SK-N-SH (cell line): ENCODE data around the gene DDAH2. TPM values are rescaled to one million over a fixed set of nuclear protein-coding genes. Genes with fewer than 3 reads are reported as not detected.
A peak's percentile ranks its signal among the peaks of the same experiment; 100 is the strongest.

Experiments
- CTCF ChIA-PET: fragments of 300-600, 350-600 bp; formaldehyde crosslinking; extraction: SDS; loops from one replicate; lab custom pipeline; 2021; lab: Yijun Ruan, JAX
- POLR2A ChIA-PET: fragments of 350-600 bp; sonication (Branson Sonifier 250); formaldehyde crosslinking; extraction: SDS; loops from one replicate; lab custom pipeline; 2020; ENCODE audit warnings: antibody characterized with exemption, inconsistent platforms; lab: Yijun Ruan, JAX
- DNase-seq: peaks from one replicate; pipeline ENCODE4 v3.0.0; 2012
- H2AFZ ChIP-seq: fragments of 200-600 bp; sonication (generic); 2 replicates; pipeline ENCODE4 v1.8.1; 2016; ENCODE audit warnings: antibody characterized with exemption, mild to moderate bottlenecking, low read depth
- H3F3A ChIP-seq: fragments of 200-600 bp; sonication (generic); replicated peaks from 2 replicates; pipeline ENCODE3; 2016; ENCODE audit warnings: antibody characterized with exemption, mild to moderate bottlenecking; ENCODE audit not compliant: insufficient read depth
- H3K27ac ChIP-seq, 2 experiments: fragments of 200-500 bp in 1 of 2; fragments of 200-600 bp in 1 of 2; sonication (Bioruptor generic) in 1 of 2; sonication (generic), shearing (Covaris generic) in 1 of 2; 2 replicates each; pipeline versions ENCODE4 v1.5.1 to v1.6.1; 2014 to 2016; ENCODE audit warnings: low read depth in 2 of 2, inconsistent platforms in 1 of 2, low read length in 1 of 2, mild to moderate bottlenecking in 1 of 2, mixed read lengths in 1 of 2
- H3K27me3 ChIP-seq: fragments of 200-600 bp; sonication (generic), shearing (Covaris generic); 2 replicates; pipeline ENCODE4 v1.6.1; 2016; ENCODE audit warnings: mixed run types; ENCODE audit not compliant: insufficient read depth
- H3K36me3 ChIP-seq, 2 experiments: fragments of 200-500 bp in 1 of 2; fragments of 200-600 bp in 1 of 2; sonication (Bioruptor generic) in 1 of 2; sonication (generic) in 1 of 2; replicated peaks in 1 of 2; 2 replicates each; pipeline versions ENCODE3 to v1.5.1; 2014 to 2016; ENCODE audit warnings: low read length in 1 of 2, mild to moderate bottlenecking in 1 of 2; ENCODE audit not compliant: insufficient read depth in 2 of 2, control insufficient read depth in 1 of 2
- H3K4me1 ChIP-seq, 2 experiments: fragments of 200-500 bp in 1 of 2; fragments of 200-600 bp in 1 of 2; sonication (Bioruptor generic) in 1 of 2; sonication (generic), shearing (Covaris generic) in 1 of 2; 2 replicates each; pipeline versions ENCODE4 v1.5.1 to v1.6.1; 2014 to 2016; ENCODE audit warnings: low read depth in 1 of 2, low read length in 1 of 2, mixed run types in 1 of 2; ENCODE audit not compliant: insufficient read depth in 2 of 2, control insufficient read depth in 1 of 2
- H3K4me2 ChIP-seq: fragments of 200-600 bp; sonication (generic), shearing (Covaris generic); 2 replicates; pipeline ENCODE4 v1.6.1; 2017; ENCODE audit warnings: mixed run types
- H3K4me3 ChIP-seq, 2 experiments: fragments of 200-500 bp in 1 of 2; fragments of 200-600 bp in 1 of 2; sonication (Bioruptor generic) in 1 of 2; sonication (generic), shearing (Covaris generic) in 1 of 2; 2 replicates each; pipeline versions ENCODE4 v1.5.1 to v1.8.1; 2014 to 2016; ENCODE audit warnings: low read depth in 2 of 2, inconsistent platforms in 1 of 2, low read length in 1 of 2, mild to moderate bottlenecking in 1 of 2, mixed read lengths in 1 of 2, moderate library complexity in 1 of 2
- H3K79me2 ChIP-seq: fragments of 200-600 bp; sonication (generic); 2 replicates; pipeline ENCODE4 v1.8.1; 2017; ENCODE audit warnings: mild to moderate bottlenecking; ENCODE audit not compliant: insufficient read depth
- H3K9ac ChIP-seq: fragments of 200-600 bp; sonication (generic); 2 replicates; pipeline ENCODE4 v1.6.1; 2017; ENCODE audit warnings: mixed run types
- H3K9me2 ChIP-seq: fragments of 200-600 bp; sonication (generic); 2 replicates; pipeline ENCODE4 v1.6.1; 2017; ENCODE audit warnings: mixed run types
- H3K9me3 ChIP-seq: fragments of 200-600 bp; sonication (generic); 2 replicates; pipeline ENCODE4 v1.6.1; 2017; ENCODE audit warnings: mixed run types, mild to moderate bottlenecking, moderate library complexity
- H4K20me1 ChIP-seq: fragments of 200-600 bp; sonication (generic); 2 replicates; pipeline ENCODE4 v1.6.1; 2017; ENCODE audit warnings: mild to moderate bottlenecking, mixed run types; ENCODE audit not compliant: insufficient read depth
- CHD2 ChIP-seq: fragments of 150-350 bp; IDR thresholded peaks from 2 replicates; pipeline ENCODE4 v1.6.1; 2018; ENCODE audit warnings: low read length; ENCODE audit not compliant: partially characterized antibody
- CTCF ChIP-seq: fragments of 200-600 bp; sonication (generic); IDR thresholded peaks from 2 replicates; pipeline ENCODE4 v1.6.1; 2017; ENCODE audit warnings: antibody characterized with exemption, mild to moderate bottlenecking, moderate library complexity
- EP300 ChIP-seq, 2 experiments: IDR thresholded peaks; 2 replicates each; pipeline versions ENCODE4 v1.4.0 to v1.6.1; 2012; ENCODE audit warnings: borderline replicate concordance in 1 of 2, low read depth in 1 of 2, low read length in 1 of 2
- FOXJ3 ChIP-seq: sonication (generic); formaldehyde crosslinking; IDR thresholded peaks from 2 replicates; pipeline ENCODE4 v1.5.1; 2020; ENCODE audit warnings: mild to moderate bottlenecking, missing genetic modification reagents
- FOXM1 ChIP-seq: IDR thresholded peaks from 2 replicates; pipeline ENCODE4 v1.4.0; 2012; ENCODE audit warnings: low read depth, mild to moderate bottlenecking
- GABPA ChIP-seq: IDR thresholded peaks from 2 replicates; pipeline ENCODE4 v1.4.0; 2012; ENCODE audit warnings: low read depth, mild to moderate bottlenecking
- IRF3 ChIP-seq: fragments of 150-350 bp; IDR thresholded peaks from 2 replicates; pipeline ENCODE4 v1.6.1; 2016; ENCODE audit warnings: mild to moderate bottlenecking, low read depth, low read length
- JUND ChIP-seq: IDR thresholded peaks from 2 replicates; pipeline ENCODE4 v1.4.0; 2012
- MAX ChIP-seq: IDR thresholded peaks from 2 replicates; pipeline ENCODE4 v1.4.0; 2012; ENCODE audit warnings: low read depth
- MEF2A ChIP-seq: IDR thresholded peaks from 2 replicates; pipeline ENCODE4 v1.4.0; 2012; ENCODE audit warnings: low read depth, borderline replicate concordance
- MXI1 ChIP-seq: IDR thresholded peaks from 2 replicates; pipeline ENCODE4 v1.6.1; 2012; ENCODE audit warnings: mild to moderate bottlenecking, low read depth, low read length, improper control_type of control experiment
- POLR2AphosphoS5 ChIP-seq: IDR thresholded peaks from 2 replicates; pipeline ENCODE4 v1.6.1; 2012; ENCODE audit warnings: low read depth, low read length
- RAD21 ChIP-seq: IDR thresholded peaks from 2 replicates; pipeline ENCODE4 v1.6.1; 2012; ENCODE audit warnings: mild to moderate bottlenecking, low read length
- RCOR1 ChIP-seq: fragments of 150-350 bp; IDR thresholded peaks from 2 replicates; pipeline ENCODE4 v1.6.1; 2017; ENCODE audit warnings: antibody characterized with exemption, low read length
- REST ChIP-seq: IDR thresholded peaks from 2 replicates; pipeline ENCODE4 v1.6.1; 2012; ENCODE audit warnings: mild to moderate bottlenecking, low read depth, low read length, moderate library complexity
- RFX5 ChIP-seq: IDR thresholded peaks from 2 replicates; pipeline ENCODE4 v1.6.1; 2012; ENCODE audit warnings: mild to moderate bottlenecking, improper control_type of control experiment, low read length
- RXRA ChIP-seq: IDR thresholded peaks from 2 replicates; pipeline ENCODE4 v1.4.0; 2012; ENCODE audit warnings: low read depth, mild to moderate bottlenecking, borderline replicate concordance
- SMC3 ChIP-seq: IDR thresholded peaks from 2 replicates; pipeline ENCODE4 v1.6.1; 2012; ENCODE audit warnings: low read depth, low read length, improper control_type of control experiment
- TEAD4 ChIP-seq: IDR thresholded peaks from 2 replicates; pipeline ENCODE4 v1.4.0; 2012; ENCODE audit warnings: mild to moderate bottlenecking, borderline replicate concordance; ENCODE audit not compliant: insufficient read depth
- WGBS: methylation state at CpG from one replicate; pipeline ENCODE4 v1.1.6; 2017; ENCODE audit warnings: low lambda C conversion rate; 5-methylcytosine and 5-hydroxymethylcytosine counted together
- polyA plus RNA-seq, 3 experiments: library from polyadenylated mRNA; depleted of rRNA; stranded (reverse); fragments of >200 nt; gene quantifications; 2 replicates each; pipeline ENCODE4 v1.2.3, GENCODE V29; 2012

DDAH2 gene
- polyA plus RNA-seq, 1 of the 3 experiments (the other 2 are of a cell fraction): 180 TPM

DNA sequence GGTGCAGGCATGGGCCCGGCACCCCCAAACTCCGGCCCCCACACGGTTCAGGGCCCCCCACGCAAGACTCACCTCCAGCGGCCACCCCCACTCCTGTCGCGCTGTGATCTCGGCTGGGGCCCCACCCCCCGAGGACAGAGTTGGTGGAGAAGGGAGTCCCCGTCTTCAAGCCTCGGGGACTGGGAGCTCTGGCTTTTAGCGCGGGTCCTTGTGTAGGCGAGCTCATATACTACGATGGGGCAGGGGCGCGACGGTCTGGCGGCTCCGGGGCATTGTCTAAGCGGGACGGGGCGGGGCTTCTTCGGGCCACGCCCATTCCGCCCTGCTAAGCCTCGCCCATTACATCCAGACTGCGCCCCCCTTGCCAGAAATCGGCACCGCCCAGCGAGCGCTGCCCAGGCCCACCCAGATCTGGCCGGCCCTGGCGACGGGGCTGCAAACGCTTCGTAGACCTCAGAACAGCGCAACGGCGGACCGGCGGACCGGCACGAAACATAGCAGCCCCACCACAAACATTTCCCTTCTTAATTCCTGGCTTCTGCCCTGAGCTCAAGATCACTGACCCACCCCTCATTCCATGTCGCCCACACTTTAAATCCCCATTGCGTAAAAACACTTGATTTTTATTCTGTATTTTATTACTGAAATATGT is 1.0 kb upstream of the DDAH2 start (continued):
- no peak for TF ChIP-seq RCOR1
- TF ChIP-seq SMC3: peak; percentile 16; the same call in 1 of the 2 replicates
- TF ChIP-seq RXRA: no peak
- TF ChIP-seq JUND: peak; percentile 41; the same call in 1 of the 2 replicates
- 0 out of 4 replicates have a peak, but pooled peaks of 1 of the 2 experiments have one; percentile 38 for TF ChIP-seq EP300 (IDR thresholded peaks at IDR 0.05; ENCODE audit: borderline replicate concordance in 1 of 2, low read depth in 1 of 2, low read length in 1 of 2)
- TF ChIP-seq FOXM1: no peak
- TF ChIP-seq RFX5: no peak
- peak; percentile 97 for TF ChIP-seq POLR2AphosphoS5
- TF ChIP-seq REST: no peak

GRCh38 chr6:31729515-31729978 is 448 bp upstream of the DDAH2 start:
- Histone ChIP-seq H3K36me3 (peaks cover 52 to 60% of the 10 kb centered on the region in 2 experiments), H3K27ac (peak overlapping the region; percentile 94), H3K4me3 (peak overlapping the region; percentile 90 to 93), H3K4me1 (peaks cover 18 to 21% of the 10 kb centered on the region in 2 experiments; a peak in 2 of 4 replicates), H2AFZ (peak overlapping the region; percentile 67), H4K20me1 (peaks cover 27% of the 10 kb centered on the region), H3K9ac (peak overlapping the region; percentile 98), H3K4me2 (peak overlapping the region; percentile 98), H3K9me2 (no peaks in the 10 kb centered on the region), H3K27me3 (no peaks in the 10 kb centered on the region), H3K9me3 (no peaks in the 10 kb centered on the region), H3K79me2 (peaks cover 46% of the 10 kb centered on the region), H3F3A (peaks cover 50% of the 10 kb centered on the region)
- ChIA-PET POLR2A (interaction anchor here (0.6 to 2.0 kb wide), 13 partner anchors 11 to 183 kb away, joined by 3 to 10 read pairs (median 4); partner anchors contain the start of genes ABHD16A, ATP6V1G2, HSPA1B and LSM2), CTCF (interaction anchor here (0.7 to 7.3 kb wide), 38 partner anchors 9 to 230 kb away, joined by 3 to 45 read pairs (median 4); partner anchors contain the start of genes ABHD16A, ATP6V1G2, EHMT2 and GPANK1)
- peak; percentile 93 for DNase-seq
- WGBS: under 1% methylated on average over 15 of the region's 29 CpGs
- TF ChIP-seq TEAD4 (no peak; the same call in 1 of the 2 replicates), MAX (peak; percentile 59; the same call in 1 of the 2 replicates), GABPA (0 out of 2 replicates have a peak, but pooled peaks have one; percentile 9), FOXJ3 (CRISPR knock-in tag) (no peak), MEF2A (no peak), SMC3 (peak; percentile 58), RAD21 (peak; percentile 79), CTCF (no peak), MXI1 (peak; percentile 76; the same call in 1 of the 2 replicates), REST (0 out of 2 replicates have a peak, but pooled peaks have one; percentile 10), RCOR1 (no peak), CHD2 (peak; percentile 2), IRF3 (no peak)
